DOHH2 (cell line): ENCODE measurements around the gene ATXN7.

Source experiments
- H3F3A ChIP-seq: fragments of 200-600 bp; sonication (generic), shearing (Covaris generic); 2 replicates; pipeline ENCODE4 v1.6.0; 2016; ENCODE audit warnings: antibody characterized with exemption, mild to moderate bottlenecking; ENCODE audit not compliant: control insufficient read depth, insufficient read depth
- H3K27ac ChIP-seq: fragments of 200-600 bp; sonication (generic); 2 replicates; pipeline ENCODE4 v1.5.1; 2014; ENCODE audit warnings: low read depth, mild to moderate bottlenecking, low read length, moderate library complexity
- H3K27me3 ChIP-seq: fragments of 200-600 bp; sonication (generic); 2 replicates; pipeline ENCODE4 v1.6.1; 2014; ENCODE audit warnings: mild to moderate bottlenecking, low read length, mixed read lengths; ENCODE audit not compliant: control insufficient read depth
- H3K36me3 ChIP-seq: fragments of 200-600 bp; sonication (generic); 2 replicates; pipeline ENCODE4 v1.6.1; 2014; ENCODE audit warnings: mild to moderate bottlenecking, low read length, moderate library complexity, mixed read lengths; ENCODE audit not compliant: control insufficient read depth
- H3K4me1 ChIP-seq: fragments of 200-600 bp; sonication (generic); 2 replicates; pipeline ENCODE4 v1.6.1; 2014; ENCODE audit warnings: mild to moderate bottlenecking, low read length, mixed read lengths; ENCODE audit not compliant: control insufficient read depth
- H3K4me2 ChIP-seq: fragments of 200-600 bp; sonication (generic); 2 replicates; pipeline ENCODE4 v1.6.0; 2014; ENCODE audit warnings: mild to moderate bottlenecking, low read length, moderate library complexity
- H3K4me3 ChIP-seq: fragments of 200-600 bp; sonication (generic); 2 replicates; pipeline ENCODE4 v1.5.1; 2014; ENCODE audit warnings: mild to moderate bottlenecking, low read length, mixed read lengths
- H3K79me2 ChIP-seq: fragments of 200-600 bp; sonication (generic); 2 replicates; pipeline ENCODE4 v1.6.1; 2014; ENCODE audit warnings: mild to moderate bottlenecking, low read length, mixed read lengths; ENCODE audit not compliant: control insufficient read depth
- H3K9me2 ChIP-seq: fragments of 200-600 bp; sonication (generic); replicated peaks from 2 replicates; pipeline ENCODE4 v1.6.1; 2014; ENCODE audit warnings: mild to moderate bottlenecking, low read length, mixed read lengths; ENCODE audit not compliant: control insufficient read depth
- H3K9me3 ChIP-seq: fragments of 200-600 bp; sonication (generic); 2 replicates; pipeline ENCODE4 v1.6.1; 2014; ENCODE audit warnings: antibody characterized with exemption, low read length, mixed read lengths; ENCODE audit not compliant: control insufficient read depth, insufficient read depth
- H4K20me1 ChIP-seq: fragments of 200-600 bp; sonication (generic); 2 replicates; pipeline ENCODE4 v1.6.0; 2014; ENCODE audit warnings: low read depth, mild to moderate bottlenecking, antibody characterized with exemption, low read length, moderate library complexity; ENCODE audit not compliant: control insufficient read depth, insufficient read depth
- EZH2phosphoT487 ChIP-seq: fragments of 200-600 bp; sonication (generic); IDR thresholded peaks from 2 replicates; pipeline ENCODE4 v1.6.1; 2017; ENCODE audit warnings: borderline replicate concordance, mild to moderate bottlenecking, antibody characterized with exemption, low read length, moderate library complexity, mixed read lengths
- TF ChIP-seq, protein P1 (sequence below): fragments of 200-600 bp; sonication (generic); IDR thresholded peaks from one replicate; pipeline ENCODE4 v1.5.1; 2014; ENCODE audit warnings: antibody characterized with exemption, mild to moderate bottlenecking, low read depth, low read length; ENCODE audit not compliant: poor library complexity, severe bottlenecking

The ATXN7 gene

DNA sequence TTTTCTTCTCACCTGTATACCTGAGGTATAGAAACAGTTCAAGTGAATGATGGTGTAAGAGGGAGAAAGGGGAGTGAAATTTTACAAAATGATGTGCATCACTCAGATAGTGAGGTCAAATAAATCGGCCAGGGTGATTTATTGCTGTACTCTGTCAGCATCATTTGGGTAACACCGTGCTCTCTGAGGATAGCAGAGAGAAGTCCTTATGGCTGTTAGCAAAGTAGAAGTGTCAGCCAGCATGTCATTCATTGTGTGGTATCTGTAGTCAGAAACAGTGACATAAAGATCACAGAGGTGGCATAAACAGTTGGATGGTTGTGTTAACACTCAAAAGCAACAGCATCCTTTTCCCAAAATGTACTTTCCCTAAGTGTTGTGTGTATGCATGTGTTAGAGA is 106.2 kb downstream of the ATXN7 start:
- H3F3A ChIP-seq, result 0 out of 2 replicates have a peak, but pooled peaks cover 5% of the 10 kb centered on the region
- H3K4me1 ChIP-seq, result peaks cover 35% of the 10 kb centered on the region
- H3K4me2 ChIP-seq, result no peak overlapping the region
- H4K20me1 ChIP-seq, result peaks cover 7% of the 10 kb centered on the region; the same call in 1 of the 2 replicates
- no peaks in the 10 kb centered on the region for H3K27me3 ChIP-seq
- no peaks in the 10 kb centered on the region for H3K9me3 ChIP-seq
- no peak overlapping the region for H3K4me3 ChIP-seq
- TF ChIP-seq, protein P1, sequence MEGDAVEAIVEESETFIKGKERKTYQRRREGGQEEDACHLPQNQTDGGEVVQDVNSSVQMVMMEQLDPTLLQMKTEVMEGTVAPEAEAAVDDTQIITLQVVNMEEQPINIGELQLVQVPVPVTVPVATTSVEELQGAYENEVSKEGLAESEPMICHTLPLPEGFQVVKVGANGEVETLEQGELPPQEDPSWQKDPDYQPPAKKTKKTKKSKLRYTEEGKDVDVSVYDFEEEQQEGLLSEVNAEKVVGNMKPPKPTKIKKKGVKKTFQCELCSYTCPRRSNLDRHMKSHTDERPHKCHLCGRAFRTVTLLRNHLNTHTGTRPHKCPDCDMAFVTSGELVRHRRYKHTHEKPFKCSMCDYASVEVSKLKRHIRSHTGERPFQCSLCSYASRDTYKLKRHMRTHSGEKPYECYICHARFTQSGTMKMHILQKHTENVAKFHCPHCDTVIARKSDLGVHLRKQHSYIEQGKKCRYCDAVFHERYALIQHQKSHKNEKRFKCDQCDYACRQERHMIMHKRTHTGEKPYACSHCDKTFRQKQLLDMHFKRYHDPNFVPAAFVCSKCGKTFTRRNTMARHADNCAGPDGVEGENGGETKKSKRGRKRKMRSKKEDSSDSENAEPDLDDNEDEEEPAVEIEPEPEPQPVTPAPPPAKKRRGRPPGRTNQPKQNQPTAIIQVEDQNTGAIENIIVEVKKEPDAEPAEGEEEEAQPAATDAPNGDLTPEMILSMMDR, result no peak
- TF ChIP-seq EZH2phosphoT487, result no peak
- H3K36me3 ChIP-seq, result peaks cover 31% of the 10 kb centered on the region
- H3K27ac ChIP-seq, result no peak overlapping the region
- peaks cover 52% of the 10 kb centered on the region for H3K79me2 ChIP-seq
- H3K9me2 ChIP-seq, result no peaks in the 10 kb centered on the region

DNA sequence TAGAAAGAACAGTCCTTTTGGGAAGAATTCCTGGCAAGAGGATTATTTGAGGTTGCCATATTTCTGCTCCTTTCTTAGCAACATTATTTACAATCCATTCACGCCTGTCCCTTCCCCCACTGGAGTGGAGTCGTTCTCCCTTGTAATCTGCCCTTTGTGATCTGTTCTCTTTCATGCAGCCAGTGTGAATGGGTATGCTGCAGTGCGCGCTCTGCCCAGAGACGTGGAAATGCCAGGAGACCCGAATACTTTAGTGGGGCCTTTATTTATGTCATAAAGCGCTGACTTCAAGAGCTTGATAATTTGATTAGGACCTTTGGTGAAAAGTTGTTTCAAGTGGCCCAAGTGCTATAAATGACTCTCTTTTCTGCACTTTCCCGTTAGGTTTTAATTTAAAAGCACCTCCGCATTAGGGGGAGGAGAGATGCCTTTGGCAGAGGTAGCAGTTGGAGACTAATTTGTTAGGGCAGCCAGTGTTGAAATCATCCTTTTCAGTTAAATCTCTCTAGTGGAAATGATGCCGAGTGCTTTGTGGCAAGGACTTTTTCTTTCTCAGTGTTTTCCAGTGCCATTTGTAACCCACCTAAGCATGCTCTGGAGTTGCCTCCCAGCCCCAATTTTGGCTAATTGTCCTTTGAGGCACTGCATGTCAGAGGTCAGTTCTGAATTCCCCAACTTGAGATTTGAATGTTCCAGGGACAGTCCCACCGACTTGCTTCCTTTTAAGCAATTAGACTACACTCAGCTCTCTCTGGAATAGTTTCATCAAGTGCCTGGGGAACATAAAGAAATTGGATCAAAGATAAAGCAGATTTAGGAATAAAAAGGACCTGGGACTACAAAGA is 107.2 kb downstream of the ATXN7 start:
- no peak overlapping the region for H3K4me3 ChIP-seq
- H3K79me2 ChIP-seq, result peaks cover 48% of the 10 kb centered on the region
- peaks cover 33% of the 10 kb centered on the region for H3K4me1 ChIP-seq
- H3K27ac ChIP-seq, result no peak overlapping the region
- peaks cover 31% of the 10 kb centered on the region for H3K36me3 ChIP-seq
- TF ChIP-seq, protein P1, result no peak
- no peak for TF ChIP-seq EZH2phosphoT487
- no peaks in the 10 kb centered on the region for H3K27me3 ChIP-seq
- H4K20me1 ChIP-seq, result peaks cover 7% of the 10 kb centered on the region; the same call in 1 of the 2 replicates
- H3K4me2 ChIP-seq, result no peak overlapping the region
- H3K9me3 ChIP-seq, result no peaks in the 10 kb centered on the region
- H3F3A ChIP-seq, result 0 out of 2 replicates have a peak, but pooled peaks cover 5% of the 10 kb centered on the region
- no peaks in the 10 kb centered on the region for H3K9me2 ChIP-seq

DNA sequence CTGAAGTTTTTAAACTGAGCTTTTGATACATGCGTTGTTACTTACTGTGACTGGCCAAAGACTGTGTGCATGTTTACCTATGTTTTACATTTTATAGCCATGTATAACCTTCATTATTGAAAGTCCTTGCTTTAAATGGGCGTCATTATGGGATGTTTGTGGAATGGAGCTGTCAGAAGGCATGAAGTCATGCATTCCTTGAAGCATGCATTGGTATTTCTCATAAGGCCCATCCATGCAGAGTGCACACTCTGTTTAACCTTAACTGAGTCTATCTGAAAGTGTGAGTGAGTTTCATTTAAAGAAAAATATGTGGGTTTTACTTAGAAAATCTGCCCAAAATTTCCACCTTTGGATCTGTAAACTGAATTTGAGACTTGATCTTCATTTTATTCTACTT is 108.5 kb downstream of the ATXN7 start:
- H3K4me2 ChIP-seq, result no peak overlapping the region
- H3K79me2 ChIP-seq, result peaks cover 46% of the 10 kb centered on the region
- 0 out of 2 replicates have a peak, but pooled peaks cover 5% of the 10 kb centered on the region for H3F3A ChIP-seq
- H3K9me3 ChIP-seq, result no peaks in the 10 kb centered on the region
- no peak for TF ChIP-seq EZH2phosphoT487
- TF ChIP-seq, protein P1, result no peak
- H3K9me2 ChIP-seq, result no peaks in the 10 kb centered on the region
- H3K27ac ChIP-seq, result no peak overlapping the region
- H3K27me3 ChIP-seq, result no peaks in the 10 kb centered on the region
- peaks cover 31% of the 10 kb centered on the region for H3K36me3 ChIP-seq
- peaks cover 7% of the 10 kb centered on the region; the same call in 1 of the 2 replicates for H4K20me1 ChIP-seq
- no peak overlapping the region for H3K4me3 ChIP-seq
- peaks cover 20% of the 10 kb centered on the region for H3K4me1 ChIP-seq
